GM12873 (cell line): ENCODE results near the gene PABPC1L.

Source experiments
- TF ChIP-seq, protein P1 (sequence below): IDR thresholded peaks from 2 replicates; pipeline ENCODE4 v1.5.1; 2012; ENCODE audit warnings: low read depth, mild to moderate bottlenecking, moderate library complexity, low read length, control low read depth; ENCODE audit not compliant: insufficient read depth; ENCODE audit errors: missing control alignments

The PABPC1L gene

DNA sequence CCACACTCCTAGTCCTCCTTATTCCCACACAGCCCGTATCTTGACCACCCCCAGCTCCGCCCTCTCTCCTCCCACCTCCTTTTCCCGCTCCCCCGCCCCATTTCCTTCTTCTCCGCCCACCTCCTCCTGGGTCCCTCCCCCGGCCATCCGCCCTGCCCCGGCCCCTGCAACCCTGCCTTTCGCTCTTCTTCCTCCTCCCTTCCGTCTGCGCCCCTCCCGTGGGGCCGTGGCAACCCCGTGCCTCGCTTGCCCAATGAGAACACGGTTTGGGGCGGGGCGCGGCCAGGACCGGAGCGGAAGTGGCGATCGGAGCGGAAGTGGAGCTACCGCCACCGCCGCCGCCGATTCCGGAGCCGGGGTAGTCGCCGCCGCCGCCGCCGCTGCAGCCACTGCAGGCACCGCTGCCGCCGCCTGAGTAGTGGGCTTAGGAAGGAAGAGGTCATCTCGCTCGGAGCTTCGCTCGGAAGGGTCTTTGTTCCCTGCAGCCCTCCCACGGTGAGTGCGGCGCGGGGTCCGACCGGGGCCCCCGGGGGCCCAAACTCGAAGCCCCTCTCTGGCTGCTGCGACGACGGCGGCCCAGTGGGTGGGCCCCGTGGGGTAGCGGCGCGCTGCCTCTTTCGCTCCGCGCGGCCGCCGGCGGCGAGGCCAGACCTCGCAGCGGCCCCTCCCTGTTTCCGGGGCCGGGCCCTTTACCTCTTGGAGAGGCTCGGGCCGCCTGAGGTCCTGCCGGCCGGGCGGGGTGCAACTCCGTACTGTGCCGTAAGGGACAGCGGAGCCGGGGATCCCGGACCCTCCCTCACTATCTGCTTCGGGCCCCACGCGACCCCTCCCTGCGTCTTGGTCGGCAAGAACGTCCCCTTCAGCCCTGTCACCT, 24.2 kb upstream of the PABPC1L start, which contains the start of gene YWHAB:
YWHAB (plus strand) TSS at position 314 of the 874 bp plus-strand sequence. CDS start 15,829 bp downstream, outside the sequence.
- TF ChIP-seq, protein P1, sequence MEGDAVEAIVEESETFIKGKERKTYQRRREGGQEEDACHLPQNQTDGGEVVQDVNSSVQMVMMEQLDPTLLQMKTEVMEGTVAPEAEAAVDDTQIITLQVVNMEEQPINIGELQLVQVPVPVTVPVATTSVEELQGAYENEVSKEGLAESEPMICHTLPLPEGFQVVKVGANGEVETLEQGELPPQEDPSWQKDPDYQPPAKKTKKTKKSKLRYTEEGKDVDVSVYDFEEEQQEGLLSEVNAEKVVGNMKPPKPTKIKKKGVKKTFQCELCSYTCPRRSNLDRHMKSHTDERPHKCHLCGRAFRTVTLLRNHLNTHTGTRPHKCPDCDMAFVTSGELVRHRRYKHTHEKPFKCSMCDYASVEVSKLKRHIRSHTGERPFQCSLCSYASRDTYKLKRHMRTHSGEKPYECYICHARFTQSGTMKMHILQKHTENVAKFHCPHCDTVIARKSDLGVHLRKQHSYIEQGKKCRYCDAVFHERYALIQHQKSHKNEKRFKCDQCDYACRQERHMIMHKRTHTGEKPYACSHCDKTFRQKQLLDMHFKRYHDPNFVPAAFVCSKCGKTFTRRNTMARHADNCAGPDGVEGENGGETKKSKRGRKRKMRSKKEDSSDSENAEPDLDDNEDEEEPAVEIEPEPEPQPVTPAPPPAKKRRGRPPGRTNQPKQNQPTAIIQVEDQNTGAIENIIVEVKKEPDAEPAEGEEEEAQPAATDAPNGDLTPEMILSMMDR = peak; percentile 12

DNA sequence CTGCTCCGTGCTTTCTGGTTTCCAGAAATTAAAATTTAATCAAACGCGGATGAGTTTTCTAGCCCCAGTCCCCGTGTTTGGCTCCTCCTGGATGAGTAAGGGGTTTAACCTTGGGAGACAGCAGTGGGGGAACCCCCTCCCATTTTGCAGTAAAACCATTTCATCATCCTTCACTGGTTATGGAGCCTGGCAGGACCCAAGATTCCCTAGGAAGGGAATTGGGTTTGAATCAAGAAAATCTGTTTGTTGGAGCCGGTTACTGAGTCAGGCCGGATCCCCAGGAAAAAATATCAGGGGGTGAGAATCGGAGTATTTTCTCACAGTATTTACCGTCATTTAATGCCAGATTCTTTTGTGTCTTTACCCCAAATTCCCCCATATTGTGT, 23.6 kb upstream of the PABPC1L start:
- TF ChIP-seq, protein P1 = no peak

DNA sequence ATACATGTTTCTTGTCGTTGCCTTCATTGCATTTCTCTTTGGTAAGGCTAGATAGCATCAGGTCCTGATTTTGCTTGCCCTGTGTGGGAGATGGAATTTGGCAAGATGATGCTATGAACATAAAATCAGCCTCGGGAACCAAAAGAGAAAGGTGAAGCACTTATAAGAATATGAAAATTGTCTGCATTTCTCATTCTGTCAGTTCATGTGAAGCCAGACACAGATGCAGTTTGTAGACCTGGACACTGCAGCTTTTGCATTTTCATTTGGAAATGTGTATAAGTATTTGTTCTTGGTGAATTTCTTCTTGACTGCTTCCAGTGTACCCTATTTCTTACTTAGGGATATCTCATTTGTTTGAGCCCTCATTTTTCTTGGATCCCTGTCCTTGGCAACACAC, 23.0 kb upstream of the PABPC1L start:
- TF ChIP-seq, protein P1 = no peak

DNA sequence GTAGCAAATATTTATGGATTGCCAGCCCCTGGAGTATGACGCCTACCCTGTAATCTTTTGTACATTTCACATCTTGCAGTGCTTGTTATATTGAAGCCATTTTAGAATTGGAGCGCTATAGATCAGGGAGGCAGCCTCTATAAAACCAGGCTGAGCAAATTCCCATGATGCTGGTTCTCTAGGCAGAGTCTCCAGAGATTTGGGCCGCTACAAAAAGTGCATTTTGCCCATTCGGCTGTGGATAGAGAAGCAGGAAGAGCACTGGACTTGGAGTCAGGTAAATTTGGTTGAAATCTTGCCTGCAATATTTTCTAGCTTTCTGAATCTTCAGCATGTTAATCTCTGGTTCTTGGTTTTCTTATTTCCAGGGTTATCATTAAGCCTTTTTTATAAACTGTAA, 22.4 kb upstream of the PABPC1L start:
- TF ChIP-seq, protein P1 = no peak

DNA sequence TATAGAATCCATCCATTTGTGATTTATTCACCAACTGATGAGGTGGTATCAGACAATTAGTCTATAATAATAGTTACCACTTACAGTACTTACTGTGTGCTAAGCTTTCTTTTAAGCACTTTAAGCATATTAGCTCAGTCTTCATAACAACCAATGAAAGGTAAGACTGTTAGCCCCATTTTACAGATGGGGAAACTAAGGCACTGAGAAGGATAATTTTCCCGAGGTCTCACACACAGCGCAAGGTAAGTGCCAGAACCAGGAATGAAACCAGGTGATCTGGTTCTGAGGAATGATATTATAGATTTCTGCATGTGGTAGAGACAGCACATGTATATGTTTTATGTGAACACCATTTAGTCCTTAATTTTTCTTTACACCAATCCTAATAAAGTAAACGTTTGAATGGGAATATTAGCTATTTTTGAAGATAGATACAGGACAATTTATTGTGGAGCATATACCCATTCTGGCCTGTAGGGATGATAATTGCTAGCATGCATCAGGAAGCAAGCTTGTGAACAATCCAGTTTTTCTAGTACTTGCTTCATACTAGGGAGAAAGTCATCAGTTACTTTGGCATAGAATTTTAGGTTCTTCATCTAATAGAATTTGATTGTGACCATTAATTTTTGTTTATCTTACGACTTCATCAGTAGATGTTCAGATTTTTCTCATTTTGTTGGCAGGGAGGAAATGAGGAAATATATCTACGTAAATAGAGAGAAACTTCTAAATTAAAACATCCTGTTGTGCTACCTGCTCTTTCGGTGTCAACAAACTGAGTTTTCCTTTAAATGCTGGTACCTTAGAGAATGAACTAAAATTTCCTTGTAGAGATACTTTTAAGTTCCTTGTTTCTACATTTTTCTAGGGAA, 21.4 kb upstream of the PABPC1L start:
- TF ChIP-seq, protein P1 = peak; percentile 42

DNA sequence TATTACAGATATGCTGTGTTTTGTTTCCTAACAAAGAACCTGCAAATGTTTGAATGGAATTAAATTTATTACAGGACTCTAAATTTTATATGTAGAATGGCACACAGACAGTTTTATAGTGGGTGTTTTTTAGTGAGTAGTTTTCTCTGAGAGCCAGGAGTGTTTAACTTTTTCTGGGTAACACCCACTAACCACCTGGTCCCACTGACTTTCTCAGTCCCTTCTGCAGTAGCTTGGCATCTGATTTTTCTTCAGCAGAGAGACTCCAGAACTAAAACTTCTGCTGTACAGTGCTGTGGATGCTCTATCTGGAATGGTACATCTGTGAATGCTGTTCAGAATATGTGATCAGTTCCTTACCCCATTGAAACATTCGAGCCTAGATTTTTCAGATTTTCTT, 18.0 kb upstream of the PABPC1L start:
- TF ChIP-seq, protein P1 = no peak

DNA sequence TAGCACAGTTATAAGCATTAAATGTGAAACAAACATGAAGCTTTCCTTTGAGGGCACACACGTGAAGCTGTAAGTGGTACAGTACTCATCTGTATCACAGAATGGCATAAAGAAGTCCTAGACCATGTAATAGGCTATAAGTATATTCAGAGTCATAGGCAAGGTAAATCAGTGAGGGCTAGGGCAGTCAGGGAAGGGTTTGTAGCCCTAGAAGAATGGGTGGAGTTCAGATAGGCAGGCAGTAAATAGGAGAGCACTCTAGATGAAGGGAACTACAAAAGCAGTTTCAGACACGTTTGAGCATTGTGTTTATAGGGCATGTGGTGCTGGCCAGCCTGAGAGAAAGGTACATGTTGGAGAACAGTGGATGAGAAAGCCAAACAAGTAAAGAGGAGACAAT, 14.9 kb upstream of the PABPC1L start:
- TF ChIP-seq, protein P1 = no peak
